Thyroid gland (tissue), 4 donors: ENCODE data around the gene SDSL.

Experiments
- POLR2A ChIP-seq, 2 donors: fragments of 450-650 bp; IDR thresholded peaks; one replicate each; pipeline ENCODE4 v1.6.1; 2017; ENCODE audit warnings: antibody characterized with exemption in 2 of 2, mild to moderate bottlenecking in 2 of 2, moderate library complexity in 1 of 2
- TF ChIP-seq, protein P1 (sequence below), 6 experiments: fragments of 200-600 bp in 3 of 6; fragments of 450-650 bp in 3 of 6; sonication (generic) in 3 of 6; IDR thresholded peaks; one replicate each; pipeline ENCODE4 v1.5.1; 2016 to 2019; ENCODE audit warnings: antibody characterized with exemption in 6 of 6, mild to moderate bottlenecking in 2 of 6, inconsistent platforms in 1 of 6, moderate library complexity in 1 of 6

DNA sequence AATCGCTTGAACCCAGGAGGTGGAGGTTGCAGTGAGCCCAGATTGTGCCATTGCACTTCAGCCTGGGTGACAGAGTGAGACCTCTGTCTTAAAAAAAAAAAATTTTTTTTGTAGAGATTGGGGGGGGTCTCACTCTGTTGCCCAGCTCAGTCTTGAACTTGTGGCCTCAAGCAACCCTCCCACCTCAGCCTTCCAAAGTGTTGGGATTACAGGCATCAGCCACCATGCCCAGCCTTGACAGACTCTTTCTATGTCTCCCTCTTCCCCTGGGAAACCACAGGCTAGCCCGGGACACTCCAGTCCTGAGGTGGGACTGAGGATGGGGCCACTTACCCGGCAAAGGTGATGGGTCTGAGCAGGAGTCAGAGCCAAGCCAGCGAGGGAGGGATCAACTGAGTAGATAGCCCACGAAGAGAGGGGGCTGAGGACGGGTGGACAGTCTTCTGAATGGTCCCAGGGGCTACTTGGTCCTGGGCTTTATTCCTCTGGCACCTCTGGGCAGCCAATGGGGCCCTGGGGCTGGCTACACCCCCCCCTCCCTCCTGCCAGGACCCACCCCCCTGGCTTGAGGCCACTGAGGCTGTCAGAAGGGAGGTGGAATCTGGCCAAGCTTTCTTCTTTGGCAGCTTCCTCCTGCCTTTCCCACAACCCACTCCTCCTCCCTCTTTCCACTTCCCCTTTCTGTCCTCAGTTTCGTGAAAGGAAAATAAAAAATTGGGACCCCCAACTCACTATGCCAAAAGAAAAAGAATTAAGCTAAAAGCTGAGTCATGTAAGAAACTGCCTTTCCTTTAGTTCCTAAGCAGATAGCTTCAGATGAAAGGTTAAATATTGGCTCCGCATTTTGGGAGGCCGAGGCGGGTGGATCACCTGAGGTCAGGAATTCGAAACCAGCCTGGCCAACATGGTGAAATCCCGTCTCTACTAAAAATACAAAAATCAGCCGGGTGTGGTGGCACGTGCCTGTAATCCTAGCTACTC lies 18.5 kb upstream of the SDSL start, which contains the start of gene SDS:
- TF ChIP-seq, protein P1, sequence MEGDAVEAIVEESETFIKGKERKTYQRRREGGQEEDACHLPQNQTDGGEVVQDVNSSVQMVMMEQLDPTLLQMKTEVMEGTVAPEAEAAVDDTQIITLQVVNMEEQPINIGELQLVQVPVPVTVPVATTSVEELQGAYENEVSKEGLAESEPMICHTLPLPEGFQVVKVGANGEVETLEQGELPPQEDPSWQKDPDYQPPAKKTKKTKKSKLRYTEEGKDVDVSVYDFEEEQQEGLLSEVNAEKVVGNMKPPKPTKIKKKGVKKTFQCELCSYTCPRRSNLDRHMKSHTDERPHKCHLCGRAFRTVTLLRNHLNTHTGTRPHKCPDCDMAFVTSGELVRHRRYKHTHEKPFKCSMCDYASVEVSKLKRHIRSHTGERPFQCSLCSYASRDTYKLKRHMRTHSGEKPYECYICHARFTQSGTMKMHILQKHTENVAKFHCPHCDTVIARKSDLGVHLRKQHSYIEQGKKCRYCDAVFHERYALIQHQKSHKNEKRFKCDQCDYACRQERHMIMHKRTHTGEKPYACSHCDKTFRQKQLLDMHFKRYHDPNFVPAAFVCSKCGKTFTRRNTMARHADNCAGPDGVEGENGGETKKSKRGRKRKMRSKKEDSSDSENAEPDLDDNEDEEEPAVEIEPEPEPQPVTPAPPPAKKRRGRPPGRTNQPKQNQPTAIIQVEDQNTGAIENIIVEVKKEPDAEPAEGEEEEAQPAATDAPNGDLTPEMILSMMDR (IDR thresholded peaks at IDR 0.05) = no peak
- TF ChIP-seq POLR2A (IDR thresholded peaks at IDR 0.05) = no peak
